Parathyroid adenoma (tissue), 2 donors: ENCODE data around the gene BRPF1.

ENCODE experiments used
- H2AFZ ChIP-seq: fragments of 300-600 bp; sonication (generic); one replicate; pipeline ENCODE4 v1.7.0; 2017; ENCODE audit warnings: antibody characterized with exemption, mild to moderate bottlenecking
- H3K27ac ChIP-seq: fragments of 300-600 bp; sonication (generic); one replicate; pipeline ENCODE4 v1.7.0; 2017
- H3K27me3 ChIP-seq: fragments of 300-600 bp; sonication (generic); one replicate; pipeline ENCODE4 v1.7.0; 2017; ENCODE audit warnings: low read length; ENCODE audit not compliant: control insufficient read depth, insufficient read depth
- H3K36me3 ChIP-seq: fragments of 300-600 bp; sonication (generic); one replicate; pipeline ENCODE4 v1.7.0; 2017; ENCODE audit warnings: low read length; ENCODE audit not compliant: control insufficient read depth, insufficient read depth
- H3K4me1 ChIP-seq: fragments of 300-600 bp; sonication (generic); one replicate; pipeline ENCODE4 v1.7.0; 2017; ENCODE audit warnings: control low read depth
- H3K4me2 ChIP-seq: fragments of 300-600 bp; sonication (generic); one replicate; pipeline ENCODE4 v1.7.0; 2017; ENCODE audit warnings: low read length
- H3K4me3 ChIP-seq: fragments of 300-600 bp; sonication (generic); one replicate; pipeline ENCODE4 v1.7.0; 2017; ENCODE audit warnings: low read depth, low read length
- H3K79me2 ChIP-seq: fragments of 300-600 bp; sonication (generic); one replicate; pipeline ENCODE4 v1.7.0; 2017; ENCODE audit warnings: control low read depth
- H3K9ac ChIP-seq: fragments of 300-600 bp; sonication (generic); one replicate; pipeline ENCODE4 v1.7.0; 2017; ENCODE audit warnings: mild to moderate bottlenecking
- H3K9me3 ChIP-seq: fragments of 300-600 bp; sonication (generic); one replicate; pipeline ENCODE4 v1.7.0; 2017; ENCODE audit warnings: low read length; ENCODE audit not compliant: control insufficient read depth
- CTCF ChIP-seq: fragments of 300-600 bp; sonication (generic); IDR thresholded peaks from one replicate; pipeline ENCODE4 v1.7.0; 2017; ENCODE audit warnings: antibody characterized with exemption, mild to moderate bottlenecking
- donor health status: primary hyperparathyroidism.

BRPF1 gene

DNA sequence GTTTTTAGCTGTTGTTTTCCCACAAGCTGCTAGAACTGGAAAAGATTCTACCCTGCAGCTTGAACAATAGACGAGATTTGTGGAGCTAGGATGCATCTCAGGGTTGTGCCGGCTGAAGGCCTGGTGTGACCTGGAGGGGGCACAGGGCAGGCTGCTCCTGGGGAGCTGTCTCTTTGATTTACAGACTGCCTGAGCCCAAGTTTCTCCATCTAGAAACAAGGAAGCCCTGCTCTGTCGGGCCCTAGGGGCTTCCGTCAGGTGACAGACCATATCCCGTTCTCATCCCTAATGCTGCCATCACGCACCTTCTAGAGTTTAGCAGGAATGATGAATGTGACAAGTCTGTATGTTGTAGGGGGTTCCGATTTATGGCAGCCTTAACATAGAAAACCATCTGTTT is 35.8 kb upstream of the BRPF1 start:
- Histone ChIP-seq H3K27ac (no peak overlapping the region), H3K9me3 (no peaks in the 10 kb centered on the region), H3K9ac (no peak overlapping the region), H3K4me1 (no peaks in the 10 kb centered on the region), H3K36me3 (no peaks in the 10 kb centered on the region), H3K27me3 (no peaks in the 10 kb centered on the region), H3K79me2 (no peaks in the 10 kb centered on the region), H2AFZ (no peak overlapping the region), H3K4me3 (no peak overlapping the region), H3K4me2 (no peak overlapping the region)
- no peak for TF ChIP-seq CTCF

DNA sequence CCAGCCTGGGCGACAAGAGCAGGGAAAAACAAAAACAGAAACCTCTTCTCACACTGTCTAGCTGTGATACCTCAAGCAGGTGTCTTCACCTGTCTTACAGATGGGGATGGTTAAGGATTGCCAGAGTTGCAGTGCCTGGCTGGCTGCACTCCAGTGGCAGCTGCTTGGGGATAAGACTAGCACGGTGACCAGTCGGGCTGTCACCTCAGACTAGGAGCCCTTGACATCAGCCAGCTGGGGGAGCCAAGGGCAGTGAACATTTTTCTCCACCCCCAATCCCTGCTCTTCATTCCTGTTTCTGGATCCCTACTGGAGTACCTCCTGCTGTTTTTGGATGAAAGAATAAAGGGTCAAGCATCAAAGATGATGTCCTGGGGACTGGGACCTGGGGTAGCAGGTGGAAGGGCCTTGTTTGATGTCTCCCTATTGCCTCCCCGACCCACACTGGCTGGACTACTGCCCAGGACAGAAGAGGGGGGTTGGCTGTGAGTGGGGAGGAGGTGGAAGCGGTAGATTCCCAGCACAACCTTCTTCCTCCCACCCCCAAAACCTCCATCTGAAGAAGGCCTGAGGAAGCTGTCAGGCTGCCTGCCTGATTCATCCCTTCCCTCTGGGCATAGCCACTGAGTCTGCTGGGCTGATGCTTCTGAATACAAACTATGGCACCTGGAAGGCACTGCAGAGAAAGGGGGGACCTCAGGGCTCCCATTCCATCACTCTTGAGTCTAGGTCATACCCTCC is 34.9 kb upstream of the BRPF1 start:
- Histone ChIP-seq H3K9ac (no peak overlapping the region), H3K9me3 (no peaks in the 10 kb centered on the region), H3K4me2 (no peak overlapping the region), H3K4me3 (no peak overlapping the region), H2AFZ (no peak overlapping the region), H3K27ac (no peak overlapping the region), H3K36me3 (no peaks in the 10 kb centered on the region), H3K4me1 (no peaks in the 10 kb centered on the region), H3K27me3 (no peaks in the 10 kb centered on the region), H3K79me2 (no peaks in the 10 kb centered on the region)
- TF ChIP-seq CTCF, result no peak

DNA sequence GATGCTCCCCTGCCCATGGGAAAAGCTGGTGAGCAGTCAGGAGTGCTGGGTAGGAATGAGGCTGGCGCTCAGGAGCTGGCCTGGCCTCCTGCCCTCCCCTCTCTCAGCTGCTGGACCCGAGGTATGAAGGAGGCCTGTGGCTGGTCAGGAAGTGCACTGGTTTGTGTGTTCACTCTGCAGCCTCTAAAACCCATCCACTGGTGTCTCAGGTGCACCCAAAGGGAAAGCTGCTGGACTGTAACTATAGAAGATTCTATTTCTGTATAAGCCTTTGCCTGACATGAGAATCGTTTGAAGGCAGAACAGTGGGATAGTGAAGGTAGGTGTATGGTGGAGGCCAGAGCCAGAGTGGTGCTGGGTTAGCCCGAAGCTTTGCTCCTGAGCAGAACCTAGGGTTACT is 33.6 kb upstream of the BRPF1 start:
- H3K36me3 ChIP-seq, result no peaks in the 10 kb centered on the region
- no peaks in the 10 kb centered on the region for H3K79me2 ChIP-seq
- H3K4me1 ChIP-seq, result no peaks in the 10 kb centered on the region

DNA sequence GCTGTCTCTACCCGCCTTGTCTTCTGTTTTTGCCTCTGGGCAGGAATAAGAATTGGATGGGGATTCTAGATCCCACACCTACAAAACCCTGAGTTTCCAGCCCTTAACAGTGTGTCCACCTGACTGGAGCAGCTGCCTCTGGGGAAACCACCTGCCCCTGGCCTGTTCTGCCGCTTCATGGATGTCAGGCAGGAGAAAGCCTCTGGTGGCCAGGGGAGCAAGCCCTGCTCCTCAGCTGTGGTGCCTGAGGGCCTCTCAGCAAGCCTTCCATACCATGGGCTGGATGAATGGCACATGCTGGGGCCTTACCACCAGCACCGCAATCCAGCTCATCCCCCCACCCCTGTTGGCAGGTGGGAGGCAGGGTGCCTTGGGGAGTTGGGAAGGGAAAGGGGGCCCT is 33.2 kb upstream of the BRPF1 start:
- Histone ChIP-seq H2AFZ (no peak overlapping the region), H3K4me1 (no peaks in the 10 kb centered on the region), H3K27ac (no peak overlapping the region), H3K36me3 (no peaks in the 10 kb centered on the region), H3K79me2 (no peaks in the 10 kb centered on the region), H3K9me3 (no peaks in the 10 kb centered on the region), H3K9ac (no peak overlapping the region), H3K4me3 (no peak overlapping the region), H3K27me3 (no peaks in the 10 kb centered on the region), H3K4me2 (no peak overlapping the region)
- no peak for TF ChIP-seq CTCF

More for the DNA sequence above, 33.6 kb upstream of the BRPF1 start:
- Histone ChIP-seq H2AFZ (no peak overlapping the region), H3K27me3 (no peaks in the 10 kb centered on the region), H3K4me3 (no peak overlapping the region), H3K27ac (no peak overlapping the region), H3K9me3 (no peaks in the 10 kb centered on the region), H3K4me2 (no peak overlapping the region), H3K9ac (no peak overlapping the region)
- TF ChIP-seq CTCF, result no peak

DNA sequence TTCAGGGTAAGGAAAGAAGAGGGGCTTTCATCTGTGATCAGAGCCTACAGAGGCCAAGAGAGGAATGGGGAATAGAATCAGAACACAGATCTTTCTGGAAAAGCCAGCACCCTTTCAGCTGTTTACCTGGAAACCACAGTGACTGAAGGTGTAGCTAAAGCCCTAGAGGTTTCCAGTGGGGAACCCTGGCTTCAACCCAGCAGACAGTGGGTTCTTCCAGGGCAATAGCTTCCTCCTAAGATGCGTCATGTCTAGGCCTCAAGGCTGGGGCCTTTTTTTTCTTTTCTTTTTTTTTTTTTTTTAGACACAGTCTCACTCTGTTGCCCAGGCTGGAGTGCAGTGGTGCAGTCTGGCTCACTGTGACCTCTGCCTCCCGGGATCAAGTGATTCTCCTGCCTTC is 31.0 kb upstream of the BRPF1 start:
- TF ChIP-seq CTCF, result no peak
- Histone ChIP-seq H3K4me3 (no peak overlapping the region), H3K27me3 (no peaks in the 10 kb centered on the region), H2AFZ (no peak overlapping the region), H3K79me2 (no peaks in the 10 kb centered on the region), H3K27ac (no peak overlapping the region), H3K9ac (no peak overlapping the region), H3K4me2 (no peak overlapping the region), H3K4me1 (no peaks in the 10 kb centered on the region), H3K36me3 (no peaks in the 10 kb centered on the region), H3K9me3 (no peaks in the 10 kb centered on the region)
